PC-3 (cell line): ENCODE results near the gene GEMIN5. TPM values are rescaled to one million over a fixed set of nuclear protein-coding genes. Genes with fewer than 3 reads are reported as not detected.

Source experiments
- ATAC-seq: fragments of 200-7000 bp; cut with Tn5 transposase; 2 replicates; pipeline ENCODE4 v1.9.1; 2020; ENCODE audit warnings: mild to moderate bottlenecking, moderate library complexity
- BruUV-seq: library from RNA; stranded (reverse); fragments of 400-500 nt; replicated peaks from 2 replicates; lab custom pipeline; 2021; lab: Mats Ljungman, UMichigan
- CTCF ChIA-PET: fragments of 300-600 bp; sonication (Branson Sonifier 250); formaldehyde crosslinking; loops from one replicate; lab custom pipeline; 2022; ENCODE audit warnings: antibody characterized with exemption; lab: Charles Lee
- POLR2A ChIA-PET: fragments of 300-600 bp; sonication (Branson Sonifier 250); formaldehyde crosslinking; loops from one replicate; lab custom pipeline; 2022; ENCODE audit warnings: antibody characterized with exemption; ENCODE audit not compliant: unreplicated experiment; lab: Charles Lee
- DNase-seq: peaks from one replicate; pipeline ENCODE4 v3.0.0-alpha.2; 2015
- H2AFZ ChIP-seq: fragments of 300-600 bp; sonication (generic); 2 replicates; pipeline ENCODE4 v1.6.0; 2016; ENCODE audit warnings: antibody characterized with exemption, low read length
- H3F3A ChIP-seq: fragments of 300-600 bp; sonication (generic); one replicate; pipeline ENCODE4 v1.6.0; 2017; ENCODE audit warnings: antibody characterized with exemption, low read length, control low read depth, mild to moderate bottlenecking; ENCODE audit not compliant: unreplicated experiment
- H3K27ac ChIP-seq: fragments of 300-600 bp; sonication (generic); 2 replicates; pipeline ENCODE4 v1.5.1; 2016; ENCODE audit warnings: mild to moderate bottlenecking, low read length
- H3K27me3 ChIP-seq: fragments of 300-600 bp; sonication (generic); 2 replicates; pipeline ENCODE4 v1.6.1; 2016; ENCODE audit warnings: low read length, mixed read lengths
- H3K36me3 ChIP-seq: fragments of 300-600 bp; sonication (generic); 2 replicates; pipeline ENCODE4 v1.6.1; 2016; ENCODE audit warnings: low read depth, mixed run types, low read length, mixed read lengths
- H3K4me1 ChIP-seq: fragments of 300-600 bp; sonication (generic); 2 replicates; pipeline ENCODE4 v1.5.1; 2016; ENCODE audit warnings: low read length; ENCODE audit not compliant: insufficient read depth
- H3K4me2 ChIP-seq: fragments of 300-600 bp; sonication (generic); 2 replicates; pipeline ENCODE4 v1.6.0; 2016; ENCODE audit warnings: low read length
- H3K4me3 ChIP-seq: fragments of 300-600 bp; sonication (generic); 2 replicates; pipeline ENCODE4 v1.5.1; 2016; ENCODE audit warnings: mild to moderate bottlenecking, low read length, mixed read lengths
- H3K79me2 ChIP-seq: fragments of 300-600 bp; sonication (generic); 2 replicates; pipeline ENCODE4 v1.6.1; 2017; ENCODE audit warnings: low read length, mixed read lengths
- H3K9ac ChIP-seq: fragments of 300-600 bp; sonication (generic); 2 replicates; pipeline ENCODE4 v1.6.0; 2016; ENCODE audit warnings: mild to moderate bottlenecking, low read length
- H3K9me2 ChIP-seq: fragments of 300-600 bp; sonication (generic); replicated peaks from 2 replicates; pipeline ENCODE4 v1.6.1; 2016; ENCODE audit warnings: mixed run types, low read length, mixed read lengths
- H3K9me3 ChIP-seq: fragments of 300-600 bp; sonication (generic); 2 replicates; pipeline ENCODE4 v1.6.1; 2016; ENCODE audit warnings: low read length, mixed read lengths
- H4K20me1 ChIP-seq: fragments of 300-600 bp; sonication (generic); 2 replicates; pipeline ENCODE4 v1.6.1; 2016; ENCODE audit warnings: low read length, mixed read lengths
- EZH2 ChIP-seq: fragments of 300-600 bp; sonication (generic); IDR thresholded peaks from one replicate; pipeline ENCODE4 v1.6.1; 2017; ENCODE audit warnings: antibody characterized with exemption, mild to moderate bottlenecking, low read length; ENCODE audit not compliant: unreplicated experiment
- EZH2phosphoT487 ChIP-seq: fragments of 300-600 bp; sonication (generic); IDR thresholded peaks from 2 replicates; pipeline ENCODE4 v1.6.1; 2018; ENCODE audit warnings: mild to moderate bottlenecking, antibody characterized with exemption, low read length, borderline replicate concordance
- intact Hi-C: fragments of 100-400 bp; cut with micrococcal nuclease; formaldehyde crosslinking; loops from 2 replicates; pipeline ENCODE4 v1.9.0; 2023
- total RNA-seq: library from RNA; depleted of rRNA; stranded (reverse); fragments of >200 nt; gene quantifications from 2 replicates; pipeline ENCODE4 v1.2.3, GENCODE V29; 2014
- TF ChIP-seq, protein P1 (sequence below): fragments of 300-600 bp; sonication (generic); conservative IDR thresholded peaks from 2 replicates; pipeline ENCODE4 v1.5.1; 2017; ENCODE audit warnings: antibody characterized with exemption, low read depth, mild to moderate bottlenecking, low read length

Gene GEMIN5
- total RNA-seq, 1 experiment from 2014 or later: 19.8 TPM

GRCh38 chr5:154863291-154864080, 74.5 kb downstream of the GEMIN5 start:
- TF ChIP-seq EZH2phosphoT487 (no peak), EZH2 (no peak)
- TF ChIP-seq, protein P1, sequence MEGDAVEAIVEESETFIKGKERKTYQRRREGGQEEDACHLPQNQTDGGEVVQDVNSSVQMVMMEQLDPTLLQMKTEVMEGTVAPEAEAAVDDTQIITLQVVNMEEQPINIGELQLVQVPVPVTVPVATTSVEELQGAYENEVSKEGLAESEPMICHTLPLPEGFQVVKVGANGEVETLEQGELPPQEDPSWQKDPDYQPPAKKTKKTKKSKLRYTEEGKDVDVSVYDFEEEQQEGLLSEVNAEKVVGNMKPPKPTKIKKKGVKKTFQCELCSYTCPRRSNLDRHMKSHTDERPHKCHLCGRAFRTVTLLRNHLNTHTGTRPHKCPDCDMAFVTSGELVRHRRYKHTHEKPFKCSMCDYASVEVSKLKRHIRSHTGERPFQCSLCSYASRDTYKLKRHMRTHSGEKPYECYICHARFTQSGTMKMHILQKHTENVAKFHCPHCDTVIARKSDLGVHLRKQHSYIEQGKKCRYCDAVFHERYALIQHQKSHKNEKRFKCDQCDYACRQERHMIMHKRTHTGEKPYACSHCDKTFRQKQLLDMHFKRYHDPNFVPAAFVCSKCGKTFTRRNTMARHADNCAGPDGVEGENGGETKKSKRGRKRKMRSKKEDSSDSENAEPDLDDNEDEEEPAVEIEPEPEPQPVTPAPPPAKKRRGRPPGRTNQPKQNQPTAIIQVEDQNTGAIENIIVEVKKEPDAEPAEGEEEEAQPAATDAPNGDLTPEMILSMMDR: no peak
- POLR2A ChIA-PET: no interaction called here
- Histone ChIP-seq H3K9me2 (no peaks in the 10 kb centered on the region), H3K9me3 (no peaks in the 10 kb centered on the region), H4K20me1 (no peaks in the 10 kb centered on the region), H3F3A (no peaks in the 10 kb centered on the region), H3K4me3 (no peak overlapping the region), H3K27ac (no peak overlapping the region), H3K79me2 (peaks cover 55% of the 10 kb centered on the region), H3K27me3 (no peaks in the 10 kb centered on the region), H3K4me1 (peaks cover 7% of the 10 kb centered on the region; the same call in 1 of the 2 replicates), H3K4me2 (no peak overlapping the region), H2AFZ (no peak overlapping the region), H3K36me3 (no peaks in the 10 kb centered on the region; the same call in 1 of the 2 replicates), H3K9ac (no peak overlapping the region)
- ATAC-seq (no peak), DNase-seq (no peak)
- BruUV-seq: no TSS peak
- intact Hi-C loops: no loop called here
- CTCF ChIA-PET: no interaction called here

DNA sequence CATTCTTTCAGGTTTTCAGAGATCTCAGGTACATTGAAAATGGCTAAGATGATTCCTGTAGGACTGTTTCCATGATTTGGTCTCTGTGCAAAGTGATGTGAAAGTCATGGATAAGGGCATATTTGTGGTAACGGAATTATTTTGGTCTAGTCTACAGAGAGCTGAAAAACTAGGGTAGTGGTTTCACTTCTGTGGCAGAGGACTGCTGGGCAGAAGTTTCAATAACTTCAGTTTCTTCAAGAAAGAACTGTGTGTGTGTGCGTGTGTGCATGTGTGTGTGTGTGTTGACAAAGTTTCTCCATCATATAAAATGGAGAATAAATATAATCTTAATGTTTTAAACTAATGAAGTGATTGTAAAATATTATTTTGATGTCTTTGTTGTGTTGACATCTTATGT, 75.2 kb downstream of the GEMIN5 start:
- ATAC-seq: no peak
- no peak overlapping the region for H2AFZ ChIP-seq
- ChIA-PET POLR2A (no interaction called here), CTCF (no interaction called here)
- peaks cover 7% of the 10 kb centered on the region; the same call in 1 of the 2 replicates for H3K4me1 ChIP-seq
- no peaks in the 10 kb centered on the region for H4K20me1 ChIP-seq
- H3K27ac ChIP-seq: no peak overlapping the region
- H3K36me3 ChIP-seq: no peaks in the 10 kb centered on the region; the same call in 1 of the 2 replicates
- no peaks in the 10 kb centered on the region for H3K27me3 ChIP-seq
- BruUV-seq: no TSS peak
- no peak for DNase-seq
- TF ChIP-seq, protein P1: no peak
- TF ChIP-seq EZH2phosphoT487 (no peak), EZH2 (no peak)
- H3K79me2 ChIP-seq: peaks cover 55% of the 10 kb centered on the region
- H3F3A ChIP-seq: no peaks in the 10 kb centered on the region
- H3K9me3 ChIP-seq: no peaks in the 10 kb centered on the region
- H3K4me2 ChIP-seq: no peak overlapping the region
- no peak overlapping the region for H3K9ac ChIP-seq
- H3K4me3 ChIP-seq: no peak overlapping the region
- intact Hi-C loops: no loop called here
- H3K9me2 ChIP-seq: no peaks in the 10 kb centered on the region

DNA sequence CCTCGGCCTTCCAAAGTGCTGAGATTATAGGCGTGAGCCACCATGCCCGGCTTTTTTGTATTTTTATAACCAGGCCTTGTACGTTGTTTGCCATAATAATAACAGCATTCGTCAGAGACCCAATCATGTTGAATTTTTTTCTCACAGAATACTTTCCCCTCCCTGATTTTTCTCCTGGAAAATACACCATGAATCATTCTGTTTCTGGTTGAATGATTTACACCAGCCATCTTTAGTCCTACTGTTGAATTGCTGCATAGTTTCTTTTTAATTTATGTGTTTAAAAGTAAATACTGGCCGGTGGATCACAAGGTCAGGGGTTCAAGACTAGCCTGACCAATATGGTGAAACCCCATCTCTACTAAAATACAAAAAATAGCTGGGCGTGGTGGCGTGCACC, 76.1 kb downstream of the GEMIN5 start:
- H3K27ac ChIP-seq: no peak overlapping the region
- H4K20me1 ChIP-seq: no peaks in the 10 kb centered on the region
- H3K9me3 ChIP-seq: no peaks in the 10 kb centered on the region
- intact Hi-C loops: no loop called here
- H2AFZ ChIP-seq: no peak overlapping the region
- no peak for DNase-seq
- H3F3A ChIP-seq: no peaks in the 10 kb centered on the region
- POLR2A ChIA-PET: no interaction called here
- no peak for ATAC-seq
- H3K4me2 ChIP-seq: no peak overlapping the region
- H3K9ac ChIP-seq: no peak overlapping the region
- CTCF ChIA-PET: no interaction called here
- peaks cover 9% of the 10 kb centered on the region; the same call in 1 of the 2 replicates for H3K4me1 ChIP-seq
- TF ChIP-seq EZH2 (no peak), EZH2phosphoT487 (no peak)
- TF ChIP-seq, protein P1: no peak
- H3K79me2 ChIP-seq: peaks cover 55% of the 10 kb centered on the region
- BruUV-seq: no TSS peak
- no peak overlapping the region for H3K4me3 ChIP-seq
- H3K9me2 ChIP-seq: no peaks in the 10 kb centered on the region
- H3K27me3 ChIP-seq: no peaks in the 10 kb centered on the region
- no peaks in the 10 kb centered on the region; the same call in 1 of the 2 replicates for H3K36me3 ChIP-seq
